Activated CD4-positive, alpha-beta T cell treated with anti-CD3 and anti-CD28 coated beads for 1 hour (primary cell): Measurements from ENCODE around the gene GRIK1.

Source experiments
- DNase-seq: peaks from one replicate; pipeline ENCODE4 v3.0.0-alpha.2; 2020

Gene GRIK1

GRCh38 chr21:29582855-29583254 lies 356.9 kb downstream of the GRIK1 start:
- DNase-seq, result no peak

- DNase-seq, result no peak
These were observed 358.4 kb downstream of the GRIK1 start for GRCh38 chr21:29581393-29581792.

- DNase-seq, result no peak
These were observed 359.0 kb downstream of the GRIK1 start for GRCh38 chr21:29580732-29581285.

- no peak for DNase-seq
These were observed 361.5 kb downstream of the GRIK1 start for GRCh38 chr21:29578306-29578705.

GRCh38 chr21:29571949-29572348 lies 367.8 kb downstream of the GRIK1 start:
- DNase-seq, result no peak

GRCh38 chr21:29568020-29568697 lies 371.6 kb downstream of the GRIK1 start:
- DNase-seq, result no peak

- DNase-seq, result no peak
These were observed 381.7 kb downstream of the GRIK1 start for GRCh38 chr21:29557931-29558725.

- no peak for DNase-seq
These were observed 382.6 kb downstream of the GRIK1 start for GRCh38 chr21:29557200-29557599.

GRCh38 chr21:29555601-29556000 lies 384.2 kb downstream of the GRIK1 start:
- no peak for DNase-seq

- no peak for DNase-seq
These were observed 389.6 kb downstream of the GRIK1 start for GRCh38 chr21:29550205-29550604.

- DNase-seq, result no peak
These were observed 390.2 kb downstream of the GRIK1 start for GRCh38 chr21:29549614-29550013.

- DNase-seq, result no peak
These were observed 391.8 kb downstream of the GRIK1 start for GRCh38 chr21:29547998-29548397.

- no peak for DNase-seq
These were observed 393.7 kb downstream of the GRIK1 start for GRCh38 chr21:29546071-29546470.

GRCh38 chr21:29540289-29540688 lies 399.5 kb downstream of the GRIK1 start:
- DNase-seq, result no peak

GRCh38 chr21:29538115-29538514 lies 401.7 kb downstream of the GRIK1 start:
- no peak for DNase-seq

- DNase-seq, result no peak
These were observed 405.3 kb downstream of the GRIK1 start for GRCh38 chr21:29534448-29534847.

GRCh38 chr21:29529139-29529538 lies 410.7 kb downstream of the GRIK1 start:
- DNase-seq, result no peak

GRCh38 chr21:29526545-29526944 lies 413.3 kb downstream of the GRIK1 start:
- no peak for DNase-seq

GRCh38 chr21:29524055-29524454 lies 415.7 kb downstream of the GRIK1 start:
- DNase-seq, result no peak

- DNase-seq, result no peak
These were observed 416.1 kb downstream of the GRIK1 start for GRCh38 chr21:29523646-29524045.

GRCh38 chr21:29521872-29522271 lies 417.9 kb downstream of the GRIK1 start:
- DNase-seq, result no peak

- DNase-seq, result no peak
These were observed 419.6 kb downstream of the GRIK1 start for GRCh38 chr21:29520171-29520570.

GRCh38 chr21:29514652-29515247 lies 425.0 kb downstream of the GRIK1 start:
- no peak for DNase-seq

GRCh38 chr21:29513535-29513934 lies 426.3 kb downstream of the GRIK1 start:
- DNase-seq, result no peak
